ENCODE results near the gene IFNAR2.

The IFNAR2 gene

DNA sequence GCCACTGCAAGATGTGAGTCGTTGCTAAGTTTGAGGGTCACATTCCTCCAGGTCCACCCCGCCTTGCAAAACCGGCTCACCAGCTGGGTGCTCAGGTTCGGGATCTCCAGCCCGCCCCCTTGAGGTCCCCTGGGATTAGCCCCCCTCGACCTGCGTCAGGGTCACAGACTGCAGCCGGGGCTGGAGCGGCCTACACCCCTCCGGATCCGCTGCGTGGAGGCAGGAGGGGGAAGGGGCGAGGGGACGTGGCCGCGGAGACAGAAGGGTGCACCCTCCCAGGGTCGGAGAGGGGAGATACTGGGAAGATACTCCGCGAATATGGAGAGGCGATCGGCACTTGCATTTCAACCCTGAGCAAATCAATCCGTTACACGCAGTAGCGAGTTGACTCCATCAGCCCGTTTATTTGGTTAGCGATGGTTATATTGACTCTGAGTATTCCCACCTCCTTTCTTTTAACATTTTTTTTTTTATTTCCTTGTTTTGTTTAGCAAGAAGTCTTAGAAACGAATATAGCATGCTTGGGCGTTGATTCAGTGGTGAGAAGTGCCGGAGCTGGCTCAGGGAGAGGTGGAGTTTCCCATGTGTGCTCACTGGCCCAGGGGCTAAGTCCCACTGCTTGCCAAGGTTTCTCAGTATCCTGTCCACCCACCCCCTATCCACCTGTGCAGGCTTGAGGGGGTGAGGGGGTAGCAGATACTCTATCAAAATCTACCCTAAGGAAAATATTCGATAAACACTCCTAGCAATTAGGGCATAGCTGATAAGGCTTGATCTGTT lies 997 bp downstream of the IFNAR2 start (continued):
- peak; percentile 16; the same call in 1 of the 2 replicates for TF ChIP-seq ZNF423 (tag by site-specific recombination; IDR thresholded peaks at IDR 0.05)
- peak; percentile 96; the same call in 1 of the 2 replicates for TF ChIP-seq ZNF335 (tag by site-specific recombination; conservative IDR thresholded peaks at IDR 0.05)
- no peak for TF ChIP-seq ZNF24 (tag by site-specific recombination; IDR thresholded peaks at IDR 0.05)
- TF ChIP-seq ZNF529 (tag by site-specific recombination; IDR thresholded peaks at IDR 0.05; ENCODE audit: insufficient replicate concordance) = no peak
- TF ChIP-seq ZNF48 (tag by site-specific recombination; IDR thresholded peaks at IDR 0.05) = no peak
- TF ChIP-seq ZNF558 (tag by site-specific recombination; IDR thresholded peaks at IDR 0.05) = no peak
- no peak for TF ChIP-seq ZFP3 (tag by site-specific recombination; IDR thresholded peaks at IDR 0.05; ENCODE audit: low read depth)
- TF ChIP-seq ZSCAN23 (tag by site-specific recombination; IDR thresholded peaks at IDR 0.05) = 0 out of 2 replicates have a peak, but pooled peaks have one; percentile 14
- TF ChIP-seq ZNF416 (tag by site-specific recombination; IDR thresholded peaks at IDR 0.05) = no peak
- TF ChIP-seq ZEB2 (tag by site-specific recombination; IDR thresholded peaks at IDR 0.05) = 0 out of 2 replicates have a peak, but pooled peaks have one; percentile 68
- TF ChIP-seq ZNF266 (tag by site-specific recombination; IDR thresholded peaks at IDR 0.05; ENCODE audit: low read depth) = no peak
- TF ChIP-seq ZNF701 (tag by site-specific recombination; IDR thresholded peaks at IDR 0.05) = no peak
- TF ChIP-seq, protein P1, sequence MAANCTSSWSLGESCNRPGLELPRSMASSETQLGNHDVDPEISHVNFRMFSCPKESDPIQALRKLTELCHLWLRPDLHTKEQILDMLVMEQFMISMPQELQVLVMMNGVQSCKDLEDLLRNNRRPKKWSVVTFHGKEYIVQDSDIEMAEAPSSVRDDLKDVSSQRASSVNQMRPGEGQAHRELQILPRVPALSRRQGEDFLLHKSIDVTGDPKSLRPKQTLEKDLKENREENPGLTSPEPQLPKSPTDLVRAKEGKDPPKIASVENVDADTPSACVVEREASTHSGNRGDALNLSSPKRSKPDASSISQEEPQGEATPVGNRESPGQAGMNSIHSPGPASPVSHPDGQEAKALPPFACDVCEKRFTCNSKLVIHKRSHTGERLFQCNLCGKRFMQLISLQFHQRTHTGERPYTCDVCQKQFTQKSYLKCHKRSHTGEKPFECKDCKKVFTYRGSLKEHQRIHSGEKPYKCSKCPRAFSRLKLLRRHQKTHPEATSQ (tag by site-specific recombination; IDR thresholded peaks at IDR 0.05) = no peak; the same call in 1 of the 2 replicates
- TF ChIP-seq ZNF248 (tag by site-specific recombination; IDR thresholded peaks at IDR 0.05) = no peak
- TF ChIP-seq GLIS1 (tag by site-specific recombination; IDR thresholded peaks at IDR 0.05) = peak; percentile 40; the same call in 1 of the 2 replicates
- peak; percentile 70 for TF ChIP-seq ZBTB10 (tag by site-specific recombination; IDR thresholded peaks at IDR 0.05)
- TF ChIP-seq BCL11B (tag by site-specific recombination; IDR thresholded peaks at IDR 0.05; ENCODE audit: low read depth) = peak; percentile 42; the same call in 1 of the 2 replicates
- no peak for TF ChIP-seq HOXA7 (CRISPR knock-in tag; IDR thresholded peaks at IDR 0.05; ENCODE audit: borderline replicate concordance)
- no peak for TF ChIP-seq ZNF596 (tag by site-specific recombination; IDR thresholded peaks at IDR 0.05)
- peak; percentile 46 for TF ChIP-seq SP2 (tag by site-specific recombination; IDR thresholded peaks at IDR 0.05)
- TF ChIP-seq TRIM28 (IDR thresholded peaks at IDR 0.05; ENCODE audit: borderline replicate concordance, low read length) = no peak
- peak; percentile 16 for TF ChIP-seq OSR2 (tag by site-specific recombination; IDR thresholded peaks at IDR 0.05)
- TF ChIP-seq ZBTB17 (tag by site-specific recombination; IDR thresholded peaks at IDR 0.05) = peak; percentile 95
- TF ChIP-seq ZNF677 (tag by site-specific recombination; IDR thresholded peaks at IDR 0.05) = no peak
- TF ChIP-seq SP7 (tag by site-specific recombination; IDR thresholded peaks at IDR 0.05) = 0 out of 2 replicates have a peak, but pooled peaks have one; percentile 12

- Histone ChIP-seq H3K4me3 (ENCODE audit: low read depth, low read length) (no peak overlapping the region), H3K4me1 (ENCODE audit: control insufficient read depth, insufficient read depth, low read length) (peaks cover 9% of the 10 kb centered on the region), H3K9me3 (ENCODE audit: control insufficient read depth, insufficient read depth, low read depth, low read length) (no peaks in the 10 kb centered on the region), H3K27ac (ENCODE audit: extremely low read depth, low read depth, low read length) (no peak overlapping the region), H3K36me3 (ENCODE audit: control insufficient read depth in 2 of 2, insufficient read depth in 1 of 2, low read length in 2 of 2) (no peaks in the 10 kb centered on the region)
- TF ChIP-seq ZNF138 (tag by site-specific recombination; IDR thresholded peaks at IDR 0.05; ENCODE audit: borderline replicate concordance) (no peak), ZNF600 (tag by site-specific recombination; IDR thresholded peaks at IDR 0.05) (peak; percentile 43), ZNF623 (tag by site-specific recombination; IDR thresholded peaks at IDR 0.05) (no peak)
- ChIA-PET POLR2A (interaction anchor here (1.2 kb wide), 1 partner anchor 213 kb away, joined by 4 read pairs; no protein-coding TSS in a partner anchor), CTCF (interaction anchor here (1.0 to 1.2 kb wide), 2 partner anchors 32 to 130 kb away, joined by 5 read pairs; no protein-coding TSS in a partner anchor)
Observed at GRCh38 chr21:33231526-33231925, 1.8 kb downstream of the IFNAR2 start.
